GM19452 (cell line): Measurements from ENCODE around the gene ADCY4.
"Not testable (repeated sequence)": the region's sequence is repeated elsewhere in the genome, so short reads cannot be mapped to it uniquely, and the experiment has no call there.

ENCODE experiments used
- ATAC-seq: cut with Tn5 transposase; IDR thresholded peaks from one replicate; pipeline ENCODE4 v1.9.1; 2021; ENCODE audit not compliant: unreplicated experiment

The ADCY4 gene

GRCh38 chr14:24334431-24335291 is at the start of gene ADCY4:
TSS of gene ADCY4 (minus strand) at chr14:24335071. CDS start at chr14:24334652, 419 bp downstream.
- ATAC-seq = no peak

GRCh38 chr14:24384169-24384568 is 49.3 kb upstream of the ADCY4 start:
- ATAC-seq = no peak

- ATAC-seq = no peak
Observed at GRCh38 chr14:24382064-24382371, 47.1 kb upstream of the ADCY4 start.

GRCh38 chr14:24381363-24382063 is 46.6 kb upstream of the ADCY4 start:
- no peak for ATAC-seq

- ATAC-seq = no peak
Observed at GRCh38 chr14:24379907-24380730, 45.2 kb upstream of the ADCY4 start.

GRCh38 chr14:24378981-24379906 is 44.4 kb upstream of the ADCY4 start:
- ATAC-seq = no peak

- no peak for ATAC-seq
Observed at GRCh38 chr14:24378327-24378726, 43.5 kb upstream of the ADCY4 start.

- ATAC-seq = no peak
Observed at GRCh38 chr14:24377657-24378056, 42.8 kb upstream of the ADCY4 start.

GRCh38 chr14:24377126-24377525 is 42.3 kb upstream of the ADCY4 start:
- no peak for ATAC-seq

- no peak for ATAC-seq
Observed at GRCh38 chr14:24376448-24377070, 41.7 kb upstream of the ADCY4 start.

- ATAC-seq = no peak
Observed at GRCh38 chr14:24372701-24373416, 38.0 kb upstream of the ADCY4 start.

- not testable (repeated sequence) for ATAC-seq
Observed at GRCh38 chr14:24371605-24372004, 36.7 kb upstream of the ADCY4 start.

- ATAC-seq = no peak
Observed at GRCh38 chr14:24370748-24371147, 35.9 kb upstream of the ADCY4 start.

GRCh38 chr14:24369907-24370687 is 35.2 kb upstream of the ADCY4 start:
- no peak for ATAC-seq

GRCh38 chr14:24369463-24369862 is 34.6 kb upstream of the ADCY4 start:
- no peak for ATAC-seq

- ATAC-seq = no peak
Observed at GRCh38 chr14:24368562-24369252, 33.8 kb upstream of the ADCY4 start.

- no peak for ATAC-seq
Observed at GRCh38 chr14:24368212-24368561, 33.3 kb upstream of the ADCY4 start.
